EH (cell line): ENCODE measurements around the gene RTBDN.
A peak's percentile ranks its signal among the peaks of the same experiment; 100 is the strongest.
"Not testable (repeated sequence)": the region's sequence is repeated elsewhere in the genome, so short reads cannot be mapped to it uniquely, and the experiment has no call there.

ENCODE experiments used
- DNase-seq: peaks from one replicate; pipeline ENCODE4 v3.0.0-alpha.2; 2015; ENCODE audit warnings: low read depth

The RTBDN gene

GRCh38 chr19:12817810-12818209 lies 16.6 kb downstream of the RTBDN start:
- DNase-seq: not testable (repeated sequence)

GRCh38 chr19:12817188-12817587 lies 17.2 kb downstream of the RTBDN start:
- not testable (repeated sequence) for DNase-seq

- no peak for DNase-seq
Measured at GRCh38 chr19:12815088-12815487, 19.3 kb downstream of the RTBDN start.

GRCh38 chr19:12806242-12807081 lies 27.9 kb downstream of the RTBDN start, which contains the start of gene RNASEH2A:
TSS of gene RNASEH2A (plus strand) at chr19:12806584. CDS start at chr19:12806674, 90 bp downstream.
- peak; percentile 88 for DNase-seq

GRCh38 chr19:12804051-12804450 lies 30.3 kb downstream of the RTBDN start:
- no peak for DNase-seq

- no peak for DNase-seq
Measured at GRCh38 chr19:12802267-12803106, 31.9 kb downstream of the RTBDN start.

DNA sequence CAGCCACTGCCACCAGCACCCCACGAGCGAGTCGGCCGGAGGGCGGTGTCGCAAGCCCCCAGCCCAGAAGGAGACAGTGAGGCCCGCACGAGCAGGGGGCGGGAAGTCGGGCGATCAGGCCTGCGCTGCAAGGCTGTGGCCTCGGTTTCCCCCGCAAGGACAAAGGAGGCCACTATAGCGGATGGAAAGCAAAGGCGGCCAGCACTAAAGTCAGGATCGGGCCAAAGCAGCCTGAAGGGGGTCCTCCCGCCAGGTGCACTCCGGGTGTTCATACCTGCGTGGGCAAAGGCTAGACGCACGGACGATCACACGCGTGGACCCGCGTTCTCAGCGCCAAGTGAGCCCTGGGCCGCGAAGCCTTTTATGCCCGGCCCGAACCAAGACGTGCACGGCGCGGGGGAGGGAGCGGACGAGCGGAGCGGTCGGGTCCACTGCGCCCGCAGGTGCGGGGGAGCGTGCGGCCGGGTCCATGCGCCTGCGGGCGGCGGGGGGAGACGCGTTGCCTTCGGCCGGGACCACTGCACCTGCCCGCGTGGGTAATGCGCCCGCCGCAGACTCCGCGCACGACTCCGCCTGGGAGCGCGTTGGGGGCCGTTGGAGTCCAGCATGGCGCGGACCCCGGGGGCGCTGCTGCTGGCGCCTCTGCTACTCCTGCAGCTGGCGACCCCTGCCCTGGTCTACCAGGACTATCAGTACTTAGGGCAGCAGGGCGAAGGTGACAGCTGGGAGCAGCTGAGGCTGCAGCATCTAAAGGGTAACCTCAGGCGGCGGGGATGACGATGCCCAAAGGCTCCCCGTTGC lies 32.7 kb downstream of the RTBDN start, which contains the start of the genes PRDX2 and THSD8:
TSS of gene PRDX2 (minus strand) at position 335 of the 801 bp plus-strand sequence. CDS start 539 bp downstream, outside the sequence.
TSS of gene THSD8 (plus strand) at position 604 of the 801 bp plus-strand sequence. CDS start at position 607, 3 bp downstream.
- peak; percentile 66 for DNase-seq

- DNase-seq: peak; percentile 30
Measured at GRCh38 chr19:12800923-12801465, 33.4 kb downstream of the RTBDN start.

DNA sequence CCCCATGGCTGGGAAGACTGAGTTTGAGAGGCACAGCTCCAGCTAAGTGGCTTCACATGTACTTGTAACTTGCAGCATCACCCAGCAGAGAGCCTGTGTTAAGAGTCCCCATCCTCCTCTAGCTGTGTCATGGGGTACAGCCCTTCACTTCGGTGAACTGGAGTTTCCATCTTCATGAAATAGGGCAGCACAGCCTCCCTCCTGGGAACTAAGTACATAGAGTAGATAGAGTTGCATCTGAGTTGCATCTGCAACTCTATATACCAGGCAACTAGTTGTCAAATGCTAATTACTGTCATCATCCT lies 34.0 kb downstream of the RTBDN start:
- DNase-seq: no peak

DNA sequence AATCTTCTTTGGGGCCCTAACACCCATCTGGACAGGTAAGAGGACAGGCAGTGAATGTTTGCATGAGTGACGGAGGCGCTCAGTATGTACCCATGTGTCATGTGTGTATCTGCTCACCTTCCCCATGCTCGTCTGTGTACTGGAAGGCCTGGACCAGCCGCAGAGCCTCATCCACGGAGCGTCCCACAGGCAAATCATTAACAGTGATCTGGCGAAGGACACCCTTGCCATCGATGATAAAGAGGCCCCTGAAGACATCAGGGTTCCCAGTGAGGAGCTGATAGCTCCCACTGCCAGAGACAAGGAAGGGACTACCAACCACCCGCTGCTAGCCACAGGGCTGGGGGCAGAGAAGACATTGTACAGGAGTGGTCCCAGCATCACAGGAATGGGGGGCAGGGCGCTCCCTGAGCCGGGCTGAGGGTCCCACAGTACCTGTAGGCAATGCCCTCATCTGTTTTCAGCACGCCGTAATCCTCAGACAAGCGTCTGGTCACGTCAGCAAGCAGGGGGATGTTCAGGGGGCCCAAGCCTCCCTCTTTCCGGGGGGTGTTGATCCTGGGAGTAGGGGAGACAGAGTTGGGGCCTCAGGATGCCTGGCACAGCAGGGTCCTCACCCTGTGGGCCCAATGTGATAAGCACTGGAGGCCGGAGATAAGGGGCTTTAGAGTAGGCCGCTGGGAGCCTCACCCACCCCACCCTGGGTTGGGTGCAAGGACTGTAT lies 34.5 kb downstream of the RTBDN start:
- no peak for DNase-seq

- DNase-seq: not testable (repeated sequence)
Measured at GRCh38 chr19:12797607-12798006, 36.8 kb downstream of the RTBDN start.

DNA sequence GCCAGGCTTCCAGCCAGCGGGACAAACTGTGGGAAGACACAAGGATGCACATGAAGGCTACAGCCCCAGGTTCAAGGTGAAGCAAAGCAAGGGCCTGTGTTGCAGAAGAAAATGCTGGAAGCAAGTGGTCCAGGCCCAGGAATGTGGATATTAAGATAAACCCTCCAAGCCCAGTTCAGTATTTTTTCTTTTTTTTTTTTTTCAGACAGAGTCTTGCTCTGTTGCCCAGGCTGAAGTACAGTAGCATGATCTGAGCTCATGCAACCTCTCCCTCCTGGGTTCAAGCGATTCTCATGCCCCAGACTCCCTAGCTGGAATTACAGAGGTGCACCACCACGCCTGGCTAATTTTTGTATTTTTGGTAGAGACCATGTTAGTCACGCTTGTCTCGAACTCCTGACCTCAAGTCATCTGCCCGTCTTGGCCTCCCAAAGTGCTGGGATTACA lies 37.2 kb downstream of the RTBDN start:
- DNase-seq: no peak

DNA sequence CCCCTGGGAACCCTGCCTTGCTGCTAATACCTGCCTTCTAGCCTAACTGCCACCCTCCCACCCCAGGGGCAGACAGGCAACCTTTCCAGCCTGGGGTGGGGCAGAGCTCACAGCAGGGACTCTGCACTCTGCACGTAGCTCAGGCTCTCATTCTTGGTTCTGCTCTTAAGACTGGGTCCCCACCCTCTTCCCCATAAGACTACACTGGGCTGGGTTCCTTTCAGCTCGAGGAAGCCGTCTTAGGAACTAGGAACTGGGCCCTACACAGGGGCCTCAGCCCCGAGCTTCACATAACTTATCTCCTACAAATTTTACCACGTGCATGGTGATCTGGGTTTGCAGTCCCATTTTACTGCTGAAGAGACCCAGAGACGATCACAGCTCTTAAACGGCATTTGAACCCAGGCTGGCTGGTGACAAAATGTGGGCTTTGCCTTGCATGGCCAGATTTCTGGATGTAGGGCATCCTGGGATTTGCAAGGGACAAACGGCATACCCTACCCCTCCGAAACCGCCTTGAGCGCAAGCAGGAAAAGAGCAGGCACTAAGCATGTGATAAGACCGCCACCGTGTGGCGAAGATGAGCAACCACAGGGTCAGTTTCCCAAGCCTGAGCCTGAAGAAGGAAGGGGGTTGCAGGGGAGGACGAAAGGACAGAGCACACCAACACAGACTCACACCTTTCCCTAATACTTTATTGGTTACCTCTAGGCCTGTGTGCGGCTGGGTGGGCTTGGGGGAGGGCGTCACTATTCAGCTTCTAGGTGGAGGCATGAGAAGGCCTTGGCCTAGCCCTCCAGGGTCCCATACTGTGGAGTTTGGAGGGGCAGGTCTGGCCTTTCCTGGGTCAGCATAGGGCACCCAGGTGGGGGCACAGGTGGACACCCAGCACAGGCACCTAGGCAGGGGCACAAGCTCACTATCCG lies 38.0 kb downstream of the RTBDN start:
- peak; percentile 80 for DNase-seq

- DNase-seq: no peak
Measured at GRCh38 chr19:12794971-12795381, 39.4 kb downstream of the RTBDN start.

DNA sequence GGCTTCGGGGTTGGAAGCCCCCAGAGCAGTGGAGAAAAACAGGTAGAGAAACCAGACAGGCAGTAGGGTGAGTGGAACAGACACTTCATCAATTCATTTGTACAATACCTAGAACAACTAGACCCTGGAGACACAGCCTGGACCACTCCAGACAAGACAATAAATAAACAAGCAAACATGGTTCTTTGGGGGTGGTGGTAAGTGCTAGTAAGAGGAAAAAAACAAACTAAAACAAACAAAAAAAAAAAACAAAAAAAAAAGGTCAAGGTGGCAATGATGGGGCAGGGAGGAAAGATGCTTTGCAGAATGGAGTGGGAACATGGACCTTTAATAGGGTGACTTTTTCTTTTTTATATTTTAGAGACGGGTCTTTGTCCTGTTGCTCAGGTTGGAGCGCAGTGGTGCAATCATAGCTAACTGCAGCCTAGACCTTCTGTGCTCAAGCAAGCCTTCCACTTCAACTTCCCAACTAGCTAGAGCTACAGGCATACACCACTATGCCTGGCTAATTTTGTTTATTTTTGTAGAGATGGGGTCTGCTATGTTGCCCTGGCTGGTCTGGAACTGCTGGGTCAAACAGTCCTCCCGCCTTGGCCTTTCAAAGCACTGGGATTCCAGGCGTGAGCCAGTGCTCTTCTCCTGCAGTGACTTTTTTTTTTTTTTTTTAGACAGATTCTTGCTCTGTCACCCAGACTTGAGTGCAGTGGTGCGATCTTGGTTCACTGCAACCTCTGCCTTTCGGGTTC lies 40.0 kb downstream of the RTBDN start:
- DNase-seq: no peak

DNA sequence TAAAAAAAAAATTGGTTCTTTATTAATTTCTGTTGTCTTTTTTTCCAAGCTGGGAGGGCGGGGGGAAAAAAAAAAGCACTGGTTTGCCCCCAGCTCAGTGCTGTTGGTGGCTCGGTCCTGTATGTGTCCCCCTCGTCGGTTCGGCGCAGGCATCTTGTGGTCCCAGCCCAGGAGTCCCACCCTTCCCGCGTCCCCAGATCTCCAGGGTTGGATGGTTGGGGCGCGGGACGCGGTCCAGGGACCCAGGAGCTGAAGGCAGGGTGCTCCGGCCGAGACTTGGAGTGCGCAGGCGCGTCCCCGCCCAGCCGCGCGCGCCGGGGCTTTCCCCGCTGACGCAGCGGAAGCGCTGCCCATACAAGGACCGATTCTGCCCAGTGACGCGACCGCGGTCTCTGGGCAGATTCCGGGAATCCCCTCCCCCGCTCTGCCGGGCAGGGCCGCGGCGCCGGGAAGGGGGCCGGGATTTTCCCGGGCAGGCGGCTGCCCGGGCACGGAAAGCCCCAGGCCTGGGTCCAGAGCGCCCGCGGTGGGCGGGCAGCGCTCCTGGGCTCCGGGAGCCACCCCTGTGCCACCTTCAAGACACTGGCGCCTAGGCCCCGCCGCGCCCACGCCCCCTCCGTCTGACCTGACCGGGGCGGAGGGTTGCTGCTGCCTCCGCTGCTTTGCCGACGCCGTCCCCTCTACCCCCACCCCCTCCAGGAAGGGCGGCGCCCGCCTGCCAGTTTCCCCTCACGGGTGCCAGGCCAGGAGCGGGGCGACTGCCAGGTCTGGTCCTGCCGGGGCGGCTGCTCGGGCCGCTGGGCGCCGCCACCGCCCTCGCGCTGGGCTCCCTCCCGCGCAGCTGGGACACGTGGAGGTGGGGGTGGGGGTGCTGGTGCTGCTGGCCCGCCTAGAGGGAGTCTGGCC lies 40.8 kb downstream of the RTBDN start:
- DNase-seq: peak; percentile 94

DNA sequence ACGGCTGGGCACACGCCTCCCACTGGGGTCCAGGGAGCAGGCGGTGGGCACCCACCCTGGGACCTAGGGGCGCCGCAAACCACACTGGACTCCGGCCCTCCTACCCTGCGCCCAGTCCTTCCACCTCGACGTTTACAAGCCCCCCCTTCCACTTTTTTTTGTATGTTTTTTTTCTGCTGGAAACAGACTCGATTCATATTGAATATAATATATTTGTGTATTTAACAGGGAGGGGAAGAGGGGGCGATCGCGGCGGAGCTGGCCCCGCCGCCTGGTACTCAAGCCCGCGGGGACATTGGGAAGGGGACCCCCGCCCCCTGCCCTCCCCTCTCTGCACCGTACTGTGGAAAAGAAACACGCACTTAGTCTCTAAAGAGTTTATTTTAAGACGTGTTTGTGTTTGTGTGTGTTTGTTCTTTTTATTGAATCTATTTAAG lies 41.5 kb downstream of the RTBDN start:
- no peak for DNase-seq
